Liver (tissue), 9 donors: Measurements from ENCODE around the gene CD28. TPM values are rescaled to one million over a fixed set of nuclear protein-coding genes. Genes with fewer than 3 reads are reported as not detected.

ENCODE experiments used
- DNase-seq: peaks from one replicate; pipeline ENCODE4 v3.0.0-alpha.2; 2017; ENCODE audit warnings: low spot score
- H3K27ac ChIP-seq, 2 donors: one replicate each; pipeline ENCODE4 v1.7.0; 2013; ENCODE audit warnings: inconsistent platforms in 2 of 2, low read length in 2 of 2, control low read depth in 1 of 2, low read depth in 1 of 2, mild to moderate bottlenecking in 1 of 2
- H3K27me3 ChIP-seq, 4 donors: one replicate each; pipeline versions ENCODE4 v1.6.1 to v1.7.0; 2013; ENCODE audit warnings: low read length in 3 of 4, inconsistent platforms in 1 of 4, mild to moderate bottlenecking in 1 of 4, moderate library complexity in 1 of 4; ENCODE audit not compliant: control insufficient read depth in 4 of 4, insufficient read depth in 4 of 4
- H3K36me3 ChIP-seq, 4 donors: one replicate each; pipeline versions ENCODE4 v1.6.1 to v1.7.0; 2013; ENCODE audit warnings: low read length in 3 of 4, mild to moderate bottlenecking in 3 of 4, low read depth in 1 of 4, moderate library complexity in 1 of 4; ENCODE audit not compliant: control insufficient read depth in 4 of 4, insufficient read depth in 3 of 4
- H3K4me1 ChIP-seq, 4 donors: one replicate each; pipeline versions ENCODE4 v1.6.1 to v1.7.0; 2013; ENCODE audit warnings: low read length in 3 of 4, mild to moderate bottlenecking in 3 of 4, moderate library complexity in 1 of 4; ENCODE audit not compliant: control insufficient read depth in 4 of 4, insufficient read depth in 4 of 4
- H3K4me3 ChIP-seq, 3 donors: one replicate each; pipeline versions ENCODE4 v1.6.1 to v1.7.0; 2013; ENCODE audit warnings: low read length in 3 of 3, control low read depth in 1 of 3, low read depth in 1 of 3, mild to moderate bottlenecking in 1 of 3
- H3K9ac ChIP-seq, 2 donors: one replicate each; pipeline ENCODE4 v1.7.0; 2013; ENCODE audit warnings: low read length in 2 of 2, mild to moderate bottlenecking in 2 of 2, moderate library complexity in 2 of 2, control low read depth in 1 of 2, low read depth in 1 of 2
- H3K9me3 ChIP-seq, 4 donors: one replicate each; pipeline versions ENCODE4 v1.6.1 to v1.7.0; 2013; ENCODE audit warnings: low read length in 3 of 4; ENCODE audit not compliant: control insufficient read depth in 4 of 4
- ATF3 ChIP-seq: IDR thresholded peaks from 2 replicates; pipeline ENCODE4 v1.6.1; 2016; ENCODE audit warnings: antibody characterized with exemption
- CTCF ChIP-seq: fragments of 150-350 bp; IDR thresholded peaks from 2 replicates; pipeline ENCODE4 v1.5.1; 2017; ENCODE audit warnings: improper control_type of control experiment, low read depth, low read length; ENCODE audit not compliant: missing input control
- EGR1 ChIP-seq, 2 donors: IDR thresholded peaks; 2 replicates each; pipeline ENCODE4 v1.6.1; 2016 to 2018; ENCODE audit warnings: antibody characterized with exemption in 2 of 2, low read depth in 2 of 2
- FOXA1 ChIP-seq: IDR thresholded peaks from 2 replicates; pipeline ENCODE4 v1.6.1; 2016; ENCODE audit warnings: antibody characterized with exemption
- FOXA2 ChIP-seq: IDR thresholded peaks from 2 replicates; pipeline ENCODE4 v1.6.1; 2016; ENCODE audit warnings: antibody characterized with exemption
- GABPA ChIP-seq, 2 donors: IDR thresholded peaks in 1 of 2; conservative IDR thresholded peaks in 1 of 2; 2 replicates each; pipeline ENCODE4 v1.6.1; 2016; ENCODE audit warnings: antibody characterized with exemption in 2 of 2, mild to moderate bottlenecking in 1 of 2, moderate library complexity in 1 of 2
- HNF4G ChIP-seq: IDR thresholded peaks from 2 replicates; pipeline ENCODE4 v1.6.1; 2016; ENCODE audit warnings: antibody characterized with exemption
- JUND ChIP-seq, 2 donors: IDR thresholded peaks; 2 replicates each; pipeline ENCODE4 v1.6.1; 2016; ENCODE audit warnings: antibody characterized with exemption in 2 of 2
- MAX ChIP-seq: IDR thresholded peaks from 2 replicates; pipeline ENCODE4 v1.6.1; 2016; ENCODE audit warnings: antibody characterized with exemption
- NR2F2 ChIP-seq: IDR thresholded peaks from 2 replicates; pipeline ENCODE4 v1.6.1; 2016; ENCODE audit warnings: antibody characterized with exemption
- REST ChIP-seq: IDR thresholded peaks from 2 replicates; pipeline ENCODE4 v1.6.1; 2016; ENCODE audit warnings: antibody characterized with exemption, mild to moderate bottlenecking
- RXRA ChIP-seq, 2 donors: IDR thresholded peaks; 2 replicates each; pipeline ENCODE4 v1.6.1; 2017 to 2018; ENCODE audit warnings: antibody characterized with exemption in 2 of 2, mild to moderate bottlenecking in 1 of 2
- SP1 ChIP-seq: IDR thresholded peaks from 2 replicates; pipeline ENCODE4 v1.6.1; 2018; ENCODE audit warnings: antibody characterized with exemption, mild to moderate bottlenecking
- TAF1 ChIP-seq: conservative IDR thresholded peaks from 2 replicates; pipeline ENCODE4 v1.6.1; 2016; ENCODE audit warnings: antibody characterized with exemption, mild to moderate bottlenecking
- YY1 ChIP-seq: IDR thresholded peaks from 2 replicates; pipeline ENCODE4 v1.6.1; 2016; ENCODE audit warnings: antibody characterized with exemption, mild to moderate bottlenecking
- ZBTB33 ChIP-seq: IDR thresholded peaks from 2 replicates; pipeline ENCODE4 v1.6.1; 2016; ENCODE audit warnings: antibody characterized with exemption
- WGBS: extraction: QIAGEN DNeasy Blood & Tissue Kit; methylation state at CpG from one replicate; pipeline ENCODE4 v1.1.7; 2013; 5-methylcytosine and 5-hydroxymethylcytosine counted together
- polyA plus RNA-seq, 2 donors: library from polyadenylated mRNA; stranded (reverse) in 1 of 2; unstranded in 1 of 2; fragments of 200-250 nt in 1 of 2; fragments of >200 nt in 1 of 2; fragmentation: Nextera tagmentation in 1 of 2; extraction: Ambion mirVana in 1 of 2; gene quantifications; one replicate each; pipeline versions ENCODE4 v1.2.1 to v1.2.3, GENCODE V29; 2013 to 2015
- total RNA-seq, 2 donors: library from RNA; depleted of rRNA; stranded (reverse); fragments of >200 nt; gene quantifications; one replicate each; pipeline ENCODE4 v1.2.3, GENCODE V29; 2014
- donor health status: healthy.
- donor health status: healthy.
- donor health status: healthy.
- donor health status: healthy.
- donor health status: healthy.

The CD28 gene
- total and polyA plus RNA-seq, 4 donors, result 0.08 to 0.93 (median 0.33) TPM

- no peak for TF ChIP-seq FOXA2
- Histone ChIP-seq H3K9ac (no peak overlapping the region), H3K4me3 (no peak overlapping the region), H3K4me1 (no peaks in the 10 kb centered on the region), H3K27ac (no peak overlapping the region), H3K36me3 (no peaks in the 10 kb centered on the region), H3K27me3 (no peaks in the 10 kb centered on the region), H3K9me3 (no peaks in the 10 kb centered on the region)
- 76% methylated on average over 2 of the region's 2 CpGs for WGBS
- DNase-seq, result no peak
Measured at GRCh38 chr2:203743441-203743981, 37.1 kb downstream of the CD28 start.

GRCh38 chr2:203744091-203744490 is 37.7 kb downstream of the CD28 start:
- no peak for TF ChIP-seq ATF3
- TF ChIP-seq FOXA2, result no peak
- TF ChIP-seq CTCF, result no peak
- no peak for TF ChIP-seq HNF4G
- TF ChIP-seq GABPA (IDR thresholded peaks at IDR 0.05 in 1 of 2, conservative IDR thresholded peaks at IDR 0.05 in 1 of 2), result no peak
- no peak for TF ChIP-seq RXRA (IDR thresholded peaks at IDR 0.05)
- TF ChIP-seq JUND (IDR thresholded peaks at IDR 0.05), result no peak
- TF ChIP-seq SP1, result no peak
- TF ChIP-seq REST, result no peak
- WGBS, result 96% methylated on average over 4 of the region's 4 CpGs
- Histone ChIP-seq H3K4me3 (no peak overlapping the region), H3K36me3 (no peaks in the 10 kb centered on the region), H3K27ac (no peak overlapping the region), H3K9me3 (no peaks in the 10 kb centered on the region), H3K27me3 (no peaks in the 10 kb centered on the region), H3K4me1 (no peaks in the 10 kb centered on the region), H3K9ac (no peak overlapping the region)
- DNase-seq, result no peak

GRCh38 chr2:203745267-203745666 is 38.8 kb downstream of the CD28 start:
- no peak overlapping the region for H3K9ac ChIP-seq
- H3K4me1 ChIP-seq, result no peaks in the 10 kb centered on the region
- H3K36me3 ChIP-seq, result no peaks in the 10 kb centered on the region
- no peaks in the 10 kb centered on the region for H3K9me3 ChIP-seq
- DNase-seq, result no peak
- H3K4me3 ChIP-seq, result no peak overlapping the region
- H3K27me3 ChIP-seq, result no peaks in the 10 kb centered on the region
- no peak overlapping the region for H3K27ac ChIP-seq
- 99% methylated on average over 1 of the region's 1 CpG for WGBS
- TF ChIP-seq GABPA (IDR thresholded peaks at IDR 0.05 in 1 of 2, conservative IDR thresholded peaks at IDR 0.05 in 1 of 2) (no peak), EGR1 (IDR thresholded peaks at IDR 0.05; ENCODE audit: low read depth in 2 of 2) (no peak), ZBTB33 (no peak), NR2F2 (no peak), MAX (no peak), TAF1 (no peak), YY1 (no peak), REST (no peak), HNF4G (no peak), ATF3 (no peak), SP1 (no peak), FOXA2 (no peak), FOXA1 (no peak)
